Measurements from ENCODE around the gene EAF2.

Gene EAF2

DNA sequence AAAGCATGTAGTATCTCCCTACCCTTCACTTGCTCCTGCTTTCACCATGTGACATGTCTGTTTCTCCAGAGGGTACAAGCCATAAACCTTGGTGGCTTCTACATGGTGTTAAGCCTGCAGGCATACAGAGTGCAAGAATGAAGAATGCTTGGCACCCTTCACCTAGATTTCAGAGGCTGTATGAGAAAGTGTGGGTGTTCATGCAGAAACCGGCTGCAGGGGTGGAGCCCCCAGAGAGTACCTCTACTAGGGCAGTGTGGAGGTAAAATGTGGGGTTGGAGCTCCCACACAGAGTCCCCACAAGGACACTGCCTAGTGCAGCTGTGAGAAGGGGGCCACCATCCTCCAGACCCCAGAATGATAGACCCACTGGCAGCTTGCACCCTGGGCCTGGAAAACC lies 91.4 kb downstream of the EAF2 start:
- H3K9me3 ChIP-seq (ENCODE audit: severe bottlenecking), result peaks cover 3% of the 10 kb centered on the region
- H3K27me3 ChIP-seq (ENCODE audit: insufficient read depth, low read depth, severe bottlenecking), result no peaks in the 10 kb centered on the region
- H3K36me3 ChIP-seq, result no peaks in the 10 kb centered on the region
- DNase-seq, result no peak
- H3K27ac ChIP-seq, result no peak overlapping the region
- H3K4me3 ChIP-seq (ENCODE audit: low read depth, low read length), result no peak overlapping the region
- no peak for TF ChIP-seq CTCF (IDR thresholded peaks at IDR 0.05; ENCODE audit: low read depth, low read length)

Data from WERI-Rb-1 (cell line).